Activated CD8-positive, alpha-beta memory T cell treated with anti-CD3 and anti-CD28 coated beads for 48 hours (primary cell): ENCODE data around the gene TRPM3.
"Not testable (repeated sequence)": the region's sequence is repeated elsewhere in the genome, so short reads cannot be mapped to it uniquely, and the experiment has no call there.

Experiments
- DNase-seq, 3 experiments: peaks; one replicate each; pipeline ENCODE4 v3.0.0-alpha.2; 2020; ENCODE audit warnings: low read depth in 2 of 3, low spot score in 2 of 3

TRPM3 gene

DNA sequence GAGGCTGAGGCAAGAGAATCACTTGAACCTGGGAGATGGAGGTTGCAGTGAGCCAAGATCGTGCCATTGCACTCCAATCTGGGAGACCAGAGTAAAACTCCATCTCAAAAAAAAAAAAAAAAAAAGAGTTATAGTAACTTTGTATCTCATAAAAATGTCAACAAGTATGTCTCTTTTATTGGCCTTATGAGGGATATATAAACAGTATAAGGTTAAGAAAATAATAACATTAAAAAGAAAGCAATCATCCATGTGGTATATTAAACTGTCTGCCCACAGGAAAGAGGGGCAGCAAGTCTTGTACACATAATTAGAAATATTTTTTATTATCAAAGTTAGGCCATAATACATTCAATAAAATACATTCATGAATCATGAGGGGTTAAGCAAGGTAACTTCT is 447.6 kb downstream of the TRPM3 start:
- no peak for DNase-seq

DNA sequence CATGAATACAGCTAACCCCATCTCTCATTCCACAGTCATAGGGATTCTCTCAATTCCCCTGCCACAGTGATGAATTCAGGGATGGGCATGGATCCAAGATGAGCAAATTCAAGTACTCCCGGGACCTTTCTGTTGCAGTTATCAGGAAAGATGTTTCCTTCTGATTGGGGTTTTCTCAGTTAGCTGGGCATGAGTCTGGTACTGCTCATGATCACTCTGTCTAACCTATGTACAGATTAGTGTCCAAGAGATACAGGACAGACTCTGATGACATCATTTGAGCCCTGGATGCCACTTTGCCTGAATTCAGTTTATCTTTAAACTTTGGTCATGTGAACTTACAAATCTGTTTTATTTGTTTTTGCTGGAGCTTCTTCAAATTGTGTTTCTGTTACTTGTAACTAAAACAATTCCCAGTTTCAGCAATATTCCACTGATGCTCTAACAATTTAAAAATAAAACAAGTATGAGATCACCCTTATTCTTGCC is 449.2 kb downstream of the TRPM3 start:
- DNase-seq, result no peak

DNA sequence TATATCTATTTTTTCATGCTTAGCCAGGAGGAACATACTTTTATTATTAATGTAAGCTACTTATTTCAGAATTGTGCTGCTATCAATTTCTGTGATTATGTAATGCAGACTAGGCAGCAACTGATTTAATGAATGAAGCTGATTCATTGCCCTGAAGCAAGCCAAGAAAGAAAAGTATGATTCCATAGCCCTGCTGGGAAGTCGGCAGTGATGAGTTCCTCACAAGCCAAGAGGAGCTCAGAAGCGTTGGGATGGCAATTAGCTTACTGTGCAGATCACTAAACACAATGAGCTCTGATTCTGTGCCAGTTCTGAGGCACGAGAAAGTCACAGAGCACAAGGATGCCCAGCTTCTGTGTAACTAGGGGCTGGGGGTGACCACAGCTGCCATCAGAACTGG is 452.7 kb downstream of the TRPM3 start:
- no peak for DNase-seq

DNA sequence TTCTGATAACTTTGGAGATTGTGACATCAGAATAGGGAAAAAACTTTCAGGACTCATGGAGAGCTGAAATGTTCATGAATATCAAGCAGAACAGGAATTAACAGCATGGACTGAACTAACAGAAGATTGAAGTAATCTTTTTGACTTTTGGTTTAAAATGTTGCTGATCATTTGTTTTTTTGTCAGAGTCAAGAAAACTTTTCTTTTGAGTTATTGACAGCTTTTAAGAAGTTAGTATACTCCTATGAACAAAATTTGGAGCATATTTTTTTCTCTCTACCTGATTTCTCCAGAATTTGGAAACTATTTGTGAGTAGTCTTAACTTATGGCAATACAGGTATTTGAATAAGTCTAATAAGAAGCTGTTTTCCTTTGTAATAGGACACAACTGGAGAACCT is 462.7 kb downstream of the TRPM3 start:
- DNase-seq, result no peak

DNA sequence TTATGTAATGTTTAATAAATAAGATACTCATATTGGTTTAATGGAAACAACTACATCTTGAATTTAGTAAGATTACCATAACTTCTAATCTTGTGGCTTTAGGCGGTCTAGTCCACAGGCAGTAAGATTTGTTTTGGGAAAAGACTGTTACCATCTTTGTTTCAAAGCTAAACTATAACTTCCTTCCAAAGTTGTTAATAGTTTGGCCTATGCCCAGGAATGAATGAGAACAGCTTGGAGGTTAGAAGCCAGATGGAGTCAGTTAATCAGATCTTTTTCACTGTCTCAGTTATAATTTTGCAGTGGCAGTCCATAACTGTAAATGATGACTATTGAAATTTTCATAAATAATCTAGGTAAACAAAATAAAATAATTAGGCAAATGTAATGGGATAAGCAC is 465.1 kb downstream of the TRPM3 start:
- no peak for DNase-seq

DNA sequence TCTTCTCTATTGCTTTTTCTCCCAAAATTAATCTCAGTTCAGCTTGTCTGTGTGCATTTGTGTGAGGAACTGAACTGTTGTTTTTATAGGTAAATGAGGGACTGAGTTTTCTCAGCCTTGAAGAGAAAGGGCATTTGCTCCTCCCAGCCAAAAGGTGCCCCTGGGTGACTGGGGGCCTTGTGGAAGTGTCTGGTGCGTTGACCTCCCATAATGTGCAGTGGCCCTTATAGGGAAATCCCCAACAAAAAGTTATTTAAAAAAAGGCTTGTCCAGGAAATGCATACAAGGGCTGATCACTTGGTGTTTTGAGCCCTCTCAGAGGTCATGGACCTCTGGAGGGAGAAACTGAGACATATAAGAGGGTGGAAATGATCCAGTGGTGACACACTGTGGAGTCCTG is 467.3 kb downstream of the TRPM3 start:
- no peak for DNase-seq

DNA sequence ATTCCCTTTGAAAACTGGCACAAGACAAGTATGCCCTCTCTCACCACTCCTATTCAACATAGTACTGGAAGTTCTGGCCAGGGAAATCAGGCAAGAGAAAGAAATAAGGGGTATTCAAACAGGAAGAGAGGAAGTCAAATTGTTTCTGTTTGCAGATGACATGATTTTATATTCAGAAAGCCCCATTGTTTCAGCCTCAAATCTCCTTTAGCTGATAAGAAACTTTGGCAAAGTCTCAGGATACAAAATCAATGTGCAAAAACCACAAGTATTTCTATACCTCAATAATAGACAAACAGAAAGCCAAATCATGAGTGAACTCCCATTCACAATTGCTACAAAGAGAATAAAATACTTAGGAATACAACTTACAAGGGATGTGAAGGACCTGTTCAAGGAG is 476.8 kb downstream of the TRPM3 start:
- not testable (repeated sequence) for DNase-seq

DNA sequence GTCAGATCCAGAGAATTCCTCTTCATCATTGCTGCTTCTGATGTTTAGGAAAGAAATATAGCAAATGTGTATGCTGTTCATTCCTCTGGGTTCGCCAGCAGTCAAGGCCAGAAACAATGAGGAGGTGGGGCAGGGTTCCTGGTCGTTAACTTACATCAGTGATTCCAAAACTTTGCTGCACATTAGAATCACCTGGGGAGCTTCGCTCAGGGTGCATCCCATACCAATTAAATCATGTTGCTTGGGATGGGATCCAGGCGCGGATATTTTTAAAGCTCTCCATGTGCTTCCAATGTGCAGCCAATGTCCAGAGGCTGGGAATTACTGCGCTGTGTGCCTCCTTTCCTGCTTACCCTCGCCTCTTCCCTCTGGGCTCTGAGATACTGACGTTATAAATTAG is 479.1 kb downstream of the TRPM3 start:
- DNase-seq, result no peak

DNA sequence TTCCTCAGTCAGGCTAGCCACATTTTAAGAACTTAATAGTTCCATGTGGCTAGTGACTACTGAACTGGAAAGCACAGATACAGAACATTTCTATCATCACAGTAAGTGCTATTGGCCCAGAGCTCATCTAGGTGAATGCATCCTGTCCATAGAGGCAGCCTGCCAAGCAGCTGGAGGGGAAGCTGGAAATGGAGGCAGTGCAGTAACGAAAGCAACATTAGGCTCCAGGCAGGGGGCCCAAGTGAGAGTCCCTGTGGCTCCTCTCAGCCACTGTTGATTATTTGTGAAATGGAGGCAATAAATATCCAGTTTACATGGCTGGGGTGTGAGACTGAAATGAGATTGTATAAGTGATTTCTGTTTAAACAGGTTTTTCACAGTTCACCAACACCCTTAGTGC is 479.8 kb downstream of the TRPM3 start:
- no peak for DNase-seq

DNA sequence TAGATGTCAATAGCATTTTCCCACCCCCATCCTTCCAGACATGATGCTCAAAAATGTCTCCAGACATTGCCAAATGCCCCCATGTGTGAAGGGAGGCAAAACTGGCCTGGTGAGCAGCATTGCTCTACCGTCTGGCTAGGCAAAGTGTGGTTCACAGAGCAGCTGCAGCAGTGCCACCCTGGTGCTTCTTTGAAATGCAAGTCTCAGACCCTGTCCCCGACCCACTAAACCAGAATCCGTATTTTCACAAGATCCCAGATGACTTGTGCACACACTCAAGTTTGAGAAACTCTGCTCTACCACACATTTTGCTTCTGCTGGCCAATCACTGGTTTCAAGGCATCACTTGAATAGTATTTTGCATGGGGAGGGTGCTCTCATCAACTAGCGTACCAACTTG is 480.4 kb downstream of the TRPM3 start:
- DNase-seq, result no peak

DNA sequence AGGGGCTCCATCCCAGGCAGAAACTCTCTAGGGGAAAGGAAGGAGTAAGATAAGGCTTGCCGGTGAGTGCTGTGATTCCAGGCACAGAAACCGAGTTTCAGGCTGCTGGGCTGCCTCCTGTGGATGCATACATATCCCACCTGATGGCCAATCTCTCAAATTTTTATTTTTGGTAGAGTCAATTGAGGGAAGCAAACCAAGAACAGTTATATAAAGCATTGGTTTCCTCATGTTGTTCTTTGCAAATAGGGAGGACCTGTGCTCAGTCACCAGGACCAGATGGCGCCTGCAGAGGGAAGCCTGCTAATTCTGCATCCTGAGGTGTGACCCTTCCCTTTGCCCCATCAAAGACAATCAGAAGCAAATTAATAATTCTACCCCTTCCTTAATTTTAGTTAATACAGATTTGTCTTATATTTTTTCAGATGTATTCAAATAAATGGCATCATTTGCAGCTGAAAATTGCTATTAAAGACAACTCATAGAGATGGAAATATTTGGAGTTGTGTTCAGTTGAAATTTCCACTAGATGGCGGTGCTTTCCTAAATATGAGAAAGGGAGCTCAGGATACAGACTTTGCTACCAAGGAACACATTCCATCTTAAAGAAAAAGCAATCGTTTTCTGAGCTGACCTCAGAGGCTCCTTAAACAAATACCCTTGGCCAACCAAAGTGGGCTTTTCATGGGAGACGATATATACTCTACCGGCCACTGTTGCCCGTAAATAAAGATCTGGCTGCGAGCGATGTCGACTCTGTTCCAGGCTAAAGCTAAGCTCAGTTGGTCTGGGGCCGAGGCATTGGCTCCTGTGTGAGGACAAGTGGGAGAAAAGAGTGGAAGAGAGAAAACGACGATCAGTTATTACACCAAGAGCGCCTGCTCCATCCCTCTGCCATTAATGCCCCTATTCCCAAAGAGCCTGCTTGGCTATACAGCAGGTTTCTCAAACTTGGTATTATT is 481.3 kb downstream of the TRPM3 start:
- no peak for DNase-seq

DNA sequence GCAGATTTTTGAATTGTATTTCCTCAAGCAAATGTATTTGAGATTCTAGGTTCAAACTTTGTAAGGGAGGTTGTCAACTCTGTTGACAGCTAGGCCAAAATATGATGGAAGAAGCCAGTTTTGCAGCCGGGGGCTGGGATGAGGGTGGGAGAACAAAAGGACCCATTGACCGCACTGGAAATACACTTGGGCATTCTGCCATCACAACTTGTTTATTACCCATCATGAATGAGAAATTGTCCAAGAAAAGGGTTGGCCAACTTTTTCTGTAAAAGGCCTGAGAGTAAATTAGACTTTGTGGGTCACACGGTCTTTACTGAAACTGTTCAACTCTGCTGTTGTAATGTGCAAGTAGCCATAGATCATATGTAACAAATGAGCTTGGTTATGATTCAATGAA is 485.6 kb downstream of the TRPM3 start:
- no peak for DNase-seq

DNA sequence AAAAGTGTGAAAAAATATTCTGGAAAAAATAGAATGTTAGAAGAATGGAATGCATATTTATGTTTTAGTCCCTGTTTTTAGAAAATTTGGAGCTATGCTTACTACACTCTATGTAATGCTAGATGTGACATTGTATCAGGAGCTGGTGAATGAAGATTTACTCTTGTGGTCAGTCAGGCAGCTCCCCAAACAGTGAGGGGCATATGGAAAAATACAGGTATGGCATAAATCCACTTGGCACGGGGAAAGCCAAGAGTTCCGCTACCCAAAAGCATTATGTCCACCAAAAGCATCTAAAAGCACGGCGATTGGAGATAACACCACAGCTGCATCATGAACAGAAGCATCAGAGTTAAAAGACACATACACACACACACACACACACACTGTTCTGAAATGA is 486.7 kb downstream of the TRPM3 start:
- DNase-seq, result no peak

DNA sequence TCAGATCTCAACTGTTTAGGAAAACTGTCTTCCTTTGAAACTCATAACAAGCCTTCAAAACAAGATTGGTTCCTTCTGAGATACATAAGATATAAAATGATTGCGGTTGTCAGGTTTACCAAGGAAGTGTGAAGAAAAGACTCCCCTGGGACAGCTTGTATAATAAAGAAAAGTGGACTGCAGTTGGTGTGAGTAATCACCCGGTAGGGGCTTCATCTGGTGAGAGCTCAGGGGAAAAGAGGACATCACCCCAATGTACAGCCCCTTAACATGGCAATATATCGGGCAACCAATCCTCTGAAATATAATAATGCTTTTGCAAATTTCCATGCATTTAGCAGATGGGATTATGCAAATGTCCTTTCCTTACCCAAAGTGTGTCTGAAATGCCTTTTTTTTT is 490.4 kb downstream of the TRPM3 start:
- no peak for DNase-seq

DNA sequence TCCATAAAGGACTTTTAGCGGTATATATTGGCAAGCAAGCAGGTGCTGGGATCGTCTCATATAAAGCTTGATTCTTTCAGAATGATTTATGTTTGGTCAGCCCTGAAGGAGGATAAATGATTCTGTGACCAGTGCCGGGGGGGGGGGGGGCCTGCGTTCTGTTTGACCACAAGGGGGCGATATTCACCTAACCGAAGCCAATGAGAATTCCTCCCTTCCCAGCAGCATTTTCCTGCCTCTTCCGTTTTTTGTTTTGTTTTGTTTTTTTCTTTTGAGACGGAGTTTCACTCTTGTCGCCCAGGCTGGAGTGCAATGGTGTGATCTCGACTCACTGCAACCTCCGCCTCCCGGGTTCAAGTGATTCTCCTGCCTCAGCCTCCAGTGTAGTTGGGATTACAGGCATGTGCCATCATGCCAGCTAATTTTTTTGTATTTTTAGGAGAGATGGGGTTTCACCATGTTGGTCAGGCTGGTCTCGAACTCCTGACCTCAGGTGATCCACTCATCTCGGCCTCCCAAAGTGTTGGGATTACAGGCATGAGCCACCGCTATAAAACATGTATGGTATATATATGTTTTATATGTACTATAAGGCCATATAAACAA is 492.2 kb downstream of the TRPM3 start:
- DNase-seq, result not testable (repeated sequence)

DNA sequence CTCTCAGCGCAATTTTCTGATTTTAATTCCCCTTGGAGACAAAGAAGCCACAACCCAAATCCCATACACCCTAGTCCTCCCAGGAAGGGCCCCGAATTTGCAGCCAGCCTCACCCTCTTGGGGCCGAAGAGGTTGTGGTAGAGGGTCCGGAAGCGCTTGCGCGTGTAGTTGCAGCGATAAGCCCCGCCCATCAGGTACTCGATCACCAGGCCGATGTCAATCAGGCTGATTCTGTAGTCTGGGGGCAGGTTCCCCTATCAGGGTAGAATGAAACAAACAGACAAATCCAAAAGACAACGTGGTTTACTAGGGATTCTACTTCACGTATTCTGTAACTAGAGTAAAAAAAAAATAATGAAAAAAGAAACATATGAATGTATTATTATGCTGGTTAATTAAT is 496.3 kb downstream of the TRPM3 start:
- no peak for DNase-seq

DNA sequence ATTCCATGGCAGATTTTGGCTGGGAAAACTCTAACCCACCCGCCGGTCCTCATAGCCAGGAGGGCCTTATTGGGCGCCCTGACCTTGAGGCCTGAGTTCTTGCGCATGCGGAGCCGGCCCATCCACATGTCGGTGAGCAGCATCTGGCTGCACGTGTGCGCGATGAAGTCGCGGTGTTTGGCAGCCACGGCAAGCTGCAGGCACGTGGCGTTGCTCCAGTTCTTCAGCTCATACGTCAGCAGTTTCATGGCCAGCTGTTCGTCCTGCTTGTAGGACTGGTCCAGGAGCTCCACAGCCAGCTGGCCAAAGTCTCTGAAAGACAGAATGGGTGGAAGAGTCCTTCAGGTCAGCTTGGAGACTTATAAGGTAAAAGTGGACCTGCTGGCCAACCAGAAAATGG is 502.6 kb downstream of the TRPM3 start:
- DNase-seq, result no peak

DNA sequence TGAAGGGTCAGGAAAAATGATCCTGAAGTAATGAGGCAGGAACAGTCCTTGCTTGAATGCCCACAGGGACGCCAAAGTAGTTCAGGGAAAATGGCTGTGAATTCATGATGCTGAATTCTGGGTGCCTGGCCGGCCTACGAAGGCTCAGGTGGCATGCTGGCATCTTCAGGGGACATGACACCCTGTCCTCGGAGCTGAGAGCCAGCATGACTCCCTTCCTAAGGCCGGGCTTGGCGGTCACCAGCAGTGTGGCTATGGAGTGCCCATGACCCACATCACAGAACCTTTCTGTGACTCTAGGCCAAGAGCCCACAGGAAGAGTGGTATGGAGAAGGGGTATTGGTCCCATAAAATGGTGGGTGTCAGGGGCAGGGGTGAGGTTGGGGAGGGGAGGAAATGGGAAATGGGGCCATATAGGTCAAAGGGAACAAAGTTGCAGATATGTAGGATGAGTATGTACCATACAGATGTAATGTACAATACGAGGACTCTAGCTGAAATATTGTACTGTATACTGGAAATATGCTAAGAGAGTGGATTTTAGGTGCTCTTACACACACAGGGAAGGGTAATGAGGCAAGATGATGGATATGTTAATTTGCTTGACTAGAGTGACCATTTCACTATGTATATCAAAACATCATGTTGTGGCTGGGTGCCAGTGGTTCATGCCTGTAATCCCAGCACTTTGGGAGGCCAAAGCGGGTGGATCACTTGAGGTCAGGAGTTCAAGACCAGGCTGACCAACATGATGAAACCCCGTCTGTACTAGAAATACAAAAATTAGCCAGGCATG is 504.2 kb downstream of the TRPM3 start:
- no peak for DNase-seq

DNA sequence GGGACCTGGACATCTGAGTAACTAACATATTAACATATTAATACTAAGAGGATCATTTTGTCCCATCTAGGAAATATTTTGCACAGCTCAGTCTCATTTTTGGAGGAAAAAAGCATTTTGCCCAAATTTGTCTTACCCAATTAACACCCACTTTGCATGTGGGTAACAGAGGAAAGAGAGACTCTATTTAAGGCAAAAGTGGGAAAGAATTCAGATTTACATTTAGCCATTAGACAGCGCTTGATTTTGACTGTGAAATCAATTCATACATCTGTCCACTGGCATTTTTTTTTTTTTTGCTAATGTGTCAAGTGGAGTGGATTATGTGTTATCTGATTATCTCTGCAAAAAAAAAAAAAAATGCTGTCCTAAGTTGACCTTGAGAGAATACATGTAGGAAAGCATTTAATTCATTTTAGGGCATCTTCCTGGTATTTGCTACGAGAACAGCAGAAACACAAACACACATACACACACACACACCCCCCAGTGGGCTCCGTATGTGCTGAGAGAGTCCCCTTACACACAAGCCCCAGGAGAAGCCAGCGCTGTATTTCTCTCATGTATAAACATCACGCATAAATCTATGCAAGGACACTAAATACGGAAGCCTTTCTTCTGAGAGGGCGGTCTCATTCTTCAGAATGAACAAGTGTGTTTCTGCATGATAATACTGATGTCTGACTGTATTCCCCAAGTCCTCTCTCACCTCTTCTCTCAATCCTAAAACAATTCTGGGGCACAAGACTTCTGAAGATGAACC is 505.0 kb downstream of the TRPM3 start:
- no peak for DNase-seq

DNA sequence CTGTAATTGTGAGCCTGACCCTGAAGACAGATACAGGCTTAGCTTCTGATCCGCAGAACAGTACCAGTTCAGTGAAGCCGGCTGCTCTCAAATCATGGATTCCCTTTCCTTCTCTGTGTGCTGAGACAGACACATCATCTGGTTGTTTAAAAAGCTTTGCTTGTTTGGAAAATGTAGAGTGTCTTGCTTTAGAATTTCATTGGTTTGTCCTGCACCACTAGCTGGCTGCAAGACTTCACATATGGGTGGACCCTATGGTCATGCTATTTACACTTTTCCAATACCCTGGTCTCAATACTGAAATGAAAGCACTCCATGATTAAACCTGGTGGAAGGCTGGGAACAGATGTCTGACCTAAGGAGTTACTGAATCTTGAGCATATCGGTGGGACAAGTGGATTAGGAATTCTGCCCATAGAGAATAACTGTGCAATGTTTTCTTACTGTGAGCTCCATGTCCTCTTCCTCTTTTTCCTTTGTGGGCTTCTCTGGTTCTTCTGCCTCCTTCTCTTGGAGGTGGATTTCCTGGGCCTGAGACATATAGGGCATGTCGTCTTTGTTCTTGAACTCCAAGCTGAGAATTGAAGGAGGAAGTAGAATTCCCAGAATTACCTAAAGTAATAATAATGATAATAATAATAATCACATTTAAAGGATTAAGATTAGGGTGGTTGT is 505.8 kb downstream of the TRPM3 start:
- no peak for DNase-seq
